NCI-H2196 treated with DMSO at 0.1 percent for 48 hours (cell line): ENCODE measurements around the gene LINGO1.

Source experiments
- DNase-seq: peaks from one replicate; lab custom pipeline; 2025; ENCODE audit not compliant: unreplicated experiment; lab: John Stamatoyannopoulos, UW

Gene LINGO1

GRCh38 chr15:77597804-77598453 is 34.8 kb downstream of the LINGO1 start:
- DNase-seq, result no peak

- no peak for DNase-seq
Measured at GRCh38 chr15:77596821-77597803, 35.6 kb downstream of the LINGO1 start.

- DNase-seq, result no peak
Measured at GRCh38 chr15:77595231-77595630, 37.5 kb downstream of the LINGO1 start.

- no peak for DNase-seq
Measured at GRCh38 chr15:77592758-77593157, 40.0 kb downstream of the LINGO1 start.

GRCh38 chr15:77591968-77592613 is 40.6 kb downstream of the LINGO1 start:
- no peak for DNase-seq

- no peak for DNase-seq
Measured at GRCh38 chr15:77589839-77590238, 42.9 kb downstream of the LINGO1 start.

- no peak for DNase-seq
Measured at GRCh38 chr15:77588126-77588525, 44.6 kb downstream of the LINGO1 start.

GRCh38 chr15:77584691-77585090 is 48.0 kb downstream of the LINGO1 start:
- no peak for DNase-seq

- DNase-seq, result no peak
Measured at GRCh38 chr15:77584201-77584600, 48.5 kb downstream of the LINGO1 start.

GRCh38 chr15:77582763-77583162 is 49.9 kb downstream of the LINGO1 start:
- DNase-seq, result no peak

GRCh38 chr15:77581896-77582569 is 50.7 kb downstream of the LINGO1 start:
- DNase-seq, result no peak

GRCh38 chr15:77580996-77581682 is 51.6 kb downstream of the LINGO1 start:
- no peak for DNase-seq

- DNase-seq, result no peak
Measured at GRCh38 chr15:77579498-77580188, 53.1 kb downstream of the LINGO1 start.

- DNase-seq, result no peak
Measured at GRCh38 chr15:77578641-77579372, 53.9 kb downstream of the LINGO1 start.

GRCh38 chr15:77577366-77577950 is 55.3 kb downstream of the LINGO1 start:
- no peak for DNase-seq

- no peak for DNase-seq
Measured at GRCh38 chr15:77576538-77576937, 56.2 kb downstream of the LINGO1 start.

GRCh38 chr15:77575203-77575934 is 57.3 kb downstream of the LINGO1 start:
- no peak for DNase-seq

- DNase-seq, result no peak
Measured at GRCh38 chr15:77574521-77575202, 58.0 kb downstream of the LINGO1 start.
